Body of pancreas (tissue), 4 donors: ENCODE data around the gene FADS6. TPM values are rescaled to one million over a fixed set of nuclear protein-coding genes. Genes with fewer than 3 reads are reported as not detected.

Source experiments
- ATAC-seq: fragments of 150-250 bp; one replicate; pipeline ENCODE4 v1.9.1; 2016
- DNase-seq, 4 donors: peaks; one replicate each; pipeline ENCODE4 v3.0.0-alpha.2; 2019
- H3K27ac ChIP-seq, 4 donors: fragments of 200-600 bp; sonication (generic); 1 replicate in 3 of 4; 2 replicates in 1 of 4; pipeline versions ENCODE4 v1.5.1 to v1.6.1; 2016 to 2019; ENCODE audit warnings: mild to moderate bottlenecking in 1 of 4, mixed read lengths in 1 of 4, moderate library complexity in 1 of 4
- H3K27me3 ChIP-seq, 2 donors: fragments of 200-600 bp; sonication (generic); one replicate each; pipeline ENCODE4 v1.6.0; 2016; ENCODE audit warnings: mild to moderate bottlenecking in 1 of 2
- H3K36me3 ChIP-seq, 2 donors: fragments of 200-600 bp; sonication (generic); replicated peaks in 1 of 2; 2 replicates each; pipeline ENCODE4 v1.5.1; 2016; ENCODE audit warnings: low read depth in 2 of 2; ENCODE audit not compliant: insufficient read depth in 1 of 2
- H3K4me1 ChIP-seq: fragments of 200-600 bp; sonication (generic); one replicate; pipeline ENCODE4 v1.6.0; 2016
- H3K4me3 ChIP-seq, 2 donors: fragments of 200-600 bp; sonication (generic); 1 replicate in 1 of 2; 2 replicates in 1 of 2; pipeline ENCODE4 v1.5.1; 2016 to 2019
- H3K9me3 ChIP-seq, 3 donors: fragments of 200-600 bp; sonication (generic); 1 replicate in 2 of 3; 2 replicates in 1 of 3; pipeline ENCODE4 v1.5.1; 2016
- CTCF ChIP-seq, 7 experiments: fragments of 450-650 bp in 4 of 7; fragments of 200-600 bp in 3 of 7; sonication (generic) in 3 of 7; IDR thresholded peaks; one replicate each; pipeline ENCODE4 v1.5.1; 2016 to 2019; ENCODE audit warnings: antibody characterized with exemption in 7 of 7
- POLR2A ChIP-seq, 3 donors: fragments of 450-650 bp; IDR thresholded peaks; one replicate each; pipeline ENCODE4 v1.6.1; 2016; ENCODE audit warnings: antibody characterized with exemption in 3 of 3, mild to moderate bottlenecking in 2 of 3
- WGBS, 2 donors: methylation state at CpG; one replicate each; pipeline ENCODE4 v1.1.5; 2017; 5-methylcytosine and 5-hydroxymethylcytosine counted together
- intact Hi-C: fragments of 100-400 bp; cut with DNase I; formaldehyde crosslinking; loops from one replicate; pipeline ENCODE4 v1.15.1; 2023
- total RNA-seq, 2 donors: library from RNA; depleted of rRNA; stranded (reverse); fragments of >200 nt; gene quantifications; one replicate each; pipeline ENCODE4 v1.1.0, GENCODE V29; 2016

The FADS6 gene
- total RNA-seq, 2 donors from 2014 or later: not detected

GRCh38 chr17:74830861-74831260, 62.6 kb downstream of the FADS6 start:
- Histone ChIP-seq H3K9me3 (no peaks in the 10 kb centered on the region), H3K36me3 (no peaks in the 10 kb centered on the region), H3K27me3 (no peaks in the 10 kb centered on the region), H3K4me3 (no peak overlapping the region), H3K4me1 (no peaks in the 10 kb centered on the region), H3K27ac (no peak overlapping the region)
- ATAC-seq (no peak), DNase-seq (no peak)
- WGBS, 2 donors: 86 to 89% methylated on average over 17 to 19 of the region's 19 CpGs
- intact Hi-C loops: no loop called here
- TF ChIP-seq POLR2A (IDR thresholded peaks at IDR 0.05) (no peak), CTCF (IDR thresholded peaks at IDR 0.05) (no peak)

GRCh38 chr17:74827800-74828199, 65.6 kb downstream of the FADS6 start:
- TF ChIP-seq POLR2A (IDR thresholded peaks at IDR 0.05) (no peak), CTCF (IDR thresholded peaks at IDR 0.05) (no peak)
- Histone ChIP-seq H3K4me3 (no peak overlapping the region), H3K27ac (no peak overlapping the region), H3K9me3 (no peaks in the 10 kb centered on the region), H3K36me3 (no peaks in the 10 kb centered on the region), H3K27me3 (no peaks in the 10 kb centered on the region), H3K4me1 (no peaks in the 10 kb centered on the region)
- DNase-seq: no peak
- ATAC-seq: no peak
- 92 to 93% methylated on average over 8 to 11 of the region's 11 CpGs for WGBS, 2 donors
- intact Hi-C loops: no loop called here

Other genes with a start within 250 kb of the FADS6 start
- gene CD300LF, start 180.7 kb downstream of the FADS6 start, total RNA-seq: not detected
- gene RAB37, start 156.4 kb downstream of the FADS6 start, total RNA-seq: under 1 TPM; 0.66 to 0.78 TPM
- gene NHERF1, start 145.0 kb downstream of the FADS6 start, total RNA-seq: 10 to 100 TPM; 56.6 to 64.9 TPM
- gene NAT9, start 117.3 kb downstream of the FADS6 start, total RNA-seq: 10 to 100 TPM; 21.8 to 23.3 TPM
- not detected for gene GRIN2C, start 33.7 kb downstream of the FADS6 start, total RNA-seq
- gene FDXR, start 20.6 kb downstream of the FADS6 start, total RNA-seq: 10 to 100 TPM; 14.3 to 25.7 TPM
- gene USH1G, start 29.6 kb upstream of the FADS6 start, total RNA-seq: under 1 TPM in 1 of 2 donors, not detected in 1; under 0.01 TPM
- gene OTOP2, start 30.6 kb upstream of the FADS6 start, total RNA-seq: not detected
- gene OTOP3, start 42.3 kb upstream of the FADS6 start, total RNA-seq: 1 to 10 TPM in 1 of 2 donors, under 1 TPM in 1; 0.66 to 2.3 TPM
- 100 to 1,000 TPM; 157 to 164 TPM for gene HID1, start 79.1 kb upstream of the FADS6 start, total RNA-seq
- 10 to 100 TPM; 11.9 to 18.5 TPM for gene CDR2L, start 94.0 kb upstream of the FADS6 start, total RNA-seq
- 10 to 100 TPM in 1 of 2 donors, not detected in 1; 16.9 TPM for gene MRPL58, start 119.0 kb upstream of the FADS6 start, total RNA-seq
- gene ATP5PD, start 153.3 kb upstream of the FADS6 start, total RNA-seq: 100 to 1,000 TPM; 105 to 131 TPM
- gene KCTD2, start 153.6 kb upstream of the FADS6 start, total RNA-seq: 10 to 100 TPM; 11.2 to 12.7 TPM
- 10 to 100 TPM in 1 of 2 donors, 1 to 10 TPM in 1; 2.1 to 14.8 TPM for gene SLC16A5, start 194.3 kb upstream of the FADS6 start, total RNA-seq
- gene ARMC7, start 216.3 kb upstream of the FADS6 start, total RNA-seq: 1 to 10 TPM; 6.7 to 7.9 TPM
- 10 to 100 TPM; 69.9 to 71.3 TPM for gene NT5C, start 238.1 kb upstream of the FADS6 start, total RNA-seq